Hepatocyte (in vitro differentiated cells): ENCODE results near the gene VEGFB. TPM values are rescaled to one million over a fixed set of nuclear protein-coding genes. Genes with fewer than 3 reads are reported as not detected.
A peak's percentile ranks its signal among the peaks of the same experiment; 100 is the strongest.

Experiments used
- DNase-seq: peaks from one replicate; pipeline ENCODE4 v3.0.0-alpha.2; 2016; ENCODE audit warnings: low spot score
- H2AFZ ChIP-seq: fragments of 200-600 bp; sonication (generic); 2 replicates; pipeline ENCODE4 v1.6.0; 2016; ENCODE audit warnings: antibody characterized with exemption, mild to moderate bottlenecking
- H3K27ac ChIP-seq: fragments of 200-600 bp; sonication (generic); 2 replicates; pipeline ENCODE4 v1.5.1; 2016; ENCODE audit warnings: mild to moderate bottlenecking
- H3K27me3 ChIP-seq: fragments of 200-600 bp; sonication (generic); 2 replicates; pipeline ENCODE4 v1.6.1; 2016
- H3K36me3 ChIP-seq: fragments of 200-600 bp; sonication (generic); replicated peaks from 2 replicates; pipeline ENCODE4 v1.5.1; 2016; ENCODE audit warnings: low read depth; ENCODE audit not compliant: insufficient read depth
- H3K4me1 ChIP-seq: fragments of 200-600 bp; sonication (generic); 2 replicates; pipeline ENCODE4 v1.5.1; 2016; ENCODE audit warnings: mild to moderate bottlenecking, moderate library complexity; ENCODE audit not compliant: insufficient read depth
- H3K4me2 ChIP-seq: fragments of 200-600 bp; sonication (generic); 2 replicates; pipeline ENCODE4 v1.6.0; 2016
- H3K4me3 ChIP-seq: fragments of 200-600 bp; sonication (generic); 2 replicates; pipeline ENCODE4 v1.5.1; 2016; ENCODE audit warnings: mild to moderate bottlenecking
- H3K79me2 ChIP-seq: fragments of 200-600 bp; sonication (generic); 2 replicates; pipeline ENCODE4 v1.6.0; 2017; ENCODE audit warnings: mild to moderate bottlenecking
- H3K9me2 ChIP-seq: fragments of 200-600 bp; sonication (generic); replicated peaks from 2 replicates; pipeline ENCODE4 v1.6.0; 2017; ENCODE audit warnings: mild to moderate bottlenecking; ENCODE audit not compliant: insufficient read depth
- H3K9me3 ChIP-seq: fragments of 200-600 bp; sonication (generic); 2 replicates; pipeline ENCODE4 v1.5.1; 2016; ENCODE audit warnings: low read depth, mild to moderate bottlenecking
- H4K20me1 ChIP-seq: fragments of 200-600 bp; sonication (generic); 2 replicates; pipeline ENCODE4 v1.6.0; 2016; ENCODE audit warnings: mild to moderate bottlenecking; ENCODE audit not compliant: insufficient read depth, poor library complexity, severe bottlenecking
- CTCF ChIP-seq: fragments of 200-600 bp; sonication (generic); IDR thresholded peaks from 2 replicates; pipeline ENCODE4 v1.5.1; 2016; ENCODE audit warnings: antibody characterized with exemption, mild to moderate bottlenecking; ENCODE audit not compliant: poor library complexity
- EZH2 ChIP-seq: fragments of 200-600 bp; sonication (generic); IDR thresholded peaks from 2 replicates; pipeline ENCODE4 v1.6.1; 2016; ENCODE audit warnings: antibody characterized with exemption, mild to moderate bottlenecking, borderline replicate concordance
- EZH2phosphoT487 ChIP-seq: fragments of 200-600 bp; sonication (generic); IDR thresholded peaks from one replicate; pipeline ENCODE4 v1.6.1; 2018; ENCODE audit warnings: antibody characterized with exemption, mild to moderate bottlenecking, low read depth, moderate library complexity; ENCODE audit not compliant: unreplicated experiment, severe bottlenecking
- WGBS: methylation state at CpG from one replicate; pipeline ENCODE4 v1.1.6; 2016; ENCODE audit warnings: low lambda C conversion rate; ENCODE audit errors: missing lambda C conversion rate; 5-methylcytosine and 5-hydroxymethylcytosine counted together
- polyA plus RNA-seq: library from polyadenylated mRNA; unstranded; fragments of >200 nt; fragmentation: Nextera tagmentation; extraction: Ambion mirVana; gene quantifications from 2 replicates; pipeline ENCODE4 v1.2.1, GENCODE V29; 2016
- total RNA-seq: library from RNA; depleted of rRNA; stranded (reverse); fragments of >200 nt; gene quantifications from 2 replicates; pipeline ENCODE4 v1.2.3, GENCODE V29; 2014

Gene VEGFB
- total and polyA plus RNA-seq, 2 experiments from 2014 or later, result 29.1 to 116 TPM

- Histone ChIP-seq H3K4me1 (peaks cover 5% of the 10 kb centered on the region), H3K27ac (no peak overlapping the region), H4K20me1 (no peaks in the 10 kb centered on the region), H3K36me3 (no peaks in the 10 kb centered on the region), H3K4me2 (no peak overlapping the region), H2AFZ (no peak overlapping the region), H3K27me3 (no peaks in the 10 kb centered on the region), H3K9me2 (no peaks in the 10 kb centered on the region), H3K79me2 (peaks cover 4% of the 10 kb centered on the region), H3K4me3 (no peak overlapping the region), H3K9me3 (no peaks in the 10 kb centered on the region)
- 90% methylated on average over 15 of the region's 17 CpGs for WGBS
- no peak for TF ChIP-seq CTCF
- no peak for TF ChIP-seq EZH2phosphoT487
- TF ChIP-seq EZH2, result no peak
- DNase-seq, result no peak
Measured at GRCh38 chr11:64220271-64220670, 14.1 kb upstream of the VEGFB start.

- Histone ChIP-seq H3K36me3 (no peaks in the 10 kb centered on the region), H3K9me3 (no peaks in the 10 kb centered on the region), H3K4me1 (peaks cover 8% of the 10 kb centered on the region), H3K79me2 (peaks cover 7% of the 10 kb centered on the region), H4K20me1 (no peaks in the 10 kb centered on the region), H3K27me3 (no peaks in the 10 kb centered on the region), H2AFZ (no peak overlapping the region), H3K27ac (no peak overlapping the region), H3K4me3 (no peak overlapping the region), H3K9me2 (no peaks in the 10 kb centered on the region), H3K4me2 (no peak overlapping the region)
- DNase-seq, result peak; percentile 2
- no peak for TF ChIP-seq EZH2phosphoT487
- WGBS, result 98% methylated on average over 14 of the region's 14 CpGs
Measured at GRCh38 chr11:64220798-64221197, 13.6 kb upstream of the VEGFB start.

GRCh38 chr11:64222651-64223000 lies 11.8 kb upstream of the VEGFB start:
- Histone ChIP-seq H3K9me2 (no peaks in the 10 kb centered on the region), H3K9me3 (no peaks in the 10 kb centered on the region), H3K4me2 (no peak overlapping the region), H4K20me1 (no peaks in the 10 kb centered on the region), H2AFZ (no peak overlapping the region), H3K4me3 (no peak overlapping the region), H3K79me2 (peaks cover 21% of the 10 kb centered on the region), H3K4me1 (peaks cover 18% of the 10 kb centered on the region), H3K27me3 (no peaks in the 10 kb centered on the region), H3K27ac (no peak overlapping the region), H3K36me3 (no peaks in the 10 kb centered on the region)
- no peak for DNase-seq
- 89% methylated on average over 9 of the region's 9 CpGs for WGBS
- TF ChIP-seq EZH2phosphoT487, result no peak
- no peak for TF ChIP-seq CTCF
- TF ChIP-seq EZH2, result no peak

GRCh38 chr11:64223001-64223651 lies 11.3 kb upstream of the VEGFB start:
- DNase-seq, result no peak
- TF ChIP-seq EZH2phosphoT487, result no peak
- TF ChIP-seq EZH2, result no peak
- TF ChIP-seq CTCF, result no peak
- no peak overlapping the region for H3K4me3 ChIP-seq
- no peaks in the 10 kb centered on the region for H3K36me3 ChIP-seq
- H3K9me3 ChIP-seq, result no peaks in the 10 kb centered on the region
- H3K79me2 ChIP-seq, result peaks cover 24% of the 10 kb centered on the region
- 95% methylated on average over 24 of the region's 24 CpGs for WGBS
- no peak overlapping the region for H2AFZ ChIP-seq
- H3K27ac ChIP-seq, result no peak overlapping the region
- H3K4me1 ChIP-seq, result peaks cover 18% of the 10 kb centered on the region
- H3K27me3 ChIP-seq, result no peaks in the 10 kb centered on the region
- no peaks in the 10 kb centered on the region for H4K20me1 ChIP-seq
- H3K9me2 ChIP-seq, result no peaks in the 10 kb centered on the region
- H3K4me2 ChIP-seq, result no peak overlapping the region
